GM12872 (cell line): ENCODE results near the gene NSMCE1.

Experiments used
- CTCF ChIP-seq: IDR thresholded peaks from 3 replicates; pipeline ENCODE4 v1.5.1; 2011; ENCODE audit warnings: low read depth, mild to moderate bottlenecking, low read length, moderate library complexity; ENCODE audit not compliant: insufficient read depth

Gene NSMCE1

GRCh38 chr16:27298132-27298531 is 29.6 kb upstream of the NSMCE1 start:
- TF ChIP-seq CTCF = no peak

- TF ChIP-seq CTCF = no peak
These were observed 24.8 kb upstream of the NSMCE1 start for GRCh38 chr16:27293343-27293742.

GRCh38 chr16:27291722-27292240 is 23.2 kb upstream of the NSMCE1 start:
- TF ChIP-seq CTCF = no peak

GRCh38 chr16:27291106-27291505 is 22.5 kb upstream of the NSMCE1 start:
- TF ChIP-seq CTCF = no peak

- TF ChIP-seq CTCF = no peak
These were observed 22.0 kb upstream of the NSMCE1 start for GRCh38 chr16:27290562-27290961.

- no peak for TF ChIP-seq CTCF
These were observed 21.1 kb upstream of the NSMCE1 start for GRCh38 chr16:27289669-27290068.

- no peak for TF ChIP-seq CTCF
These were observed 19.3 kb upstream of the NSMCE1 start for GRCh38 chr16:27287887-27288286.
